ENCODE measurements around the gene TNIP1.

Gene TNIP1, protein sequence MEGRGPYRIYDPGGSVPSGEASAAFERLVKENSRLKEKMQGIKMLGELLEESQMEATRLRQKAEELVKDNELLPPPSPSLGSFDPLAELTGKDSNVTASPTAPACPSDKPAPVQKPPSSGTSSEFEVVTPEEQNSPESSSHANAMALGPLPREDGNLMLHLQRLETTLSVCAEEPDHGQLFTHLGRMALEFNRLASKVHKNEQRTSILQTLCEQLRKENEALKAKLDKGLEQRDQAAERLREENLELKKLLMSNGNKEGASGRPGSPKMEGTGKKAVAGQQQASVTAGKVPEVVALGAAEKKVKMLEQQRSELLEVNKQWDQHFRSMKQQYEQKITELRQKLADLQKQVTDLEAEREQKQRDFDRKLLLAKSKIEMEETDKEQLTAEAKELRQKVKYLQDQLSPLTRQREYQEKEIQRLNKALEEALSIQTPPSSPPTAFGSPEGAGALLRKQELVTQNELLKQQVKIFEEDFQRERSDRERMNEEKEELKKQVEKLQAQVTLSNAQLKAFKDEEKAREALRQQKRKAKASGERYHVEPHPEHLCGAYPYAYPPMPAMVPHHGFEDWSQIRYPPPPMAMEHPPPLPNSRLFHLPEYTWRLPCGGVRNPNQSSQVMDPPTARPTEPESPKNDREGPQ

DNA sequence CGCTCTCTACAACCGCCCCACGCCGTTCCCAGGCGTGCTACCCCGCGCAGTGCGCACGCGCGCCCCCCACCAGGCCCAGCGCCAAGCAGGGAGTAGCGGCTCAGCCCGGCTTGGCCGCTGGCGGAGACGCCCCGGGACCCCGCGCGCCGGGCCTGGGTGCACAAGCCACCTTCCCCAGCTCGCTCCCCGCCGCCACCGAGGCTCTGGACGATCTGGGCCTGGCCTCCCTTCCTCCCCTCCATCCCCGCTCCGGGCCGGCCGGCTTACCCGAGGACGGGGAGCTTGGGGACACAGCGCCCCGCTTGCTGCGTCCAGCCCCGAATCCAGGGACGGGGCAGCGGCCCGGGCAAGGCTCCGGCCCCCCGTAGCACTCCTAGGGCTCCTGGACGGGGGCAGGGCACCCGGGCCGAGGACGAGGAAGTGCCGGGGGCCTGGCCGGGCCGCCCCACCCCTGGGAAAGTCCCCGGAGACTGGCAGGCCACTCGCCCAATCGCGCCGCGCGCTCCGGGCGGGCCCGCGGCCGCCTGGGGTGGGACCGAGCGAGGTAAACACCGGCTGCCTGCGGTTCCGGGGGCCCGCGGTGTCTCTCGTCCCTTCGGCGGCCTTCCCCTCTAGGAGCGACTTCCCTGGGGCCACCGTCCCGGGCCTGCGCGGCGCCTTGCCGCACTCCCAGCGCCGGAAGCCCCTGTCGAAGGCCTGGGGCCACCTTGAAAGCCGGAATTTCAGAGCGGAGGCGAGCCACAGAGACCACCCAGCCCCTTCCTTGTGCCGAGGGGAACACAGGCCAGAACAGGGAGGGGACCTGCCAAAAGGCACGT, at the start of gene TNIP1:
Gene TNIP1 (minus strand): TSS at position 422 of the 818 bp plus-strand sequence. CDS start 15,939 bp downstream, outside the sequence.
- peak within 1 kb of the TSS; percentile 79 for H3K4me3 ChIP-seq (replicated peaks; ENCODE audit: low read depth, low read length)
- TF ChIP-seq, protein P1, sequence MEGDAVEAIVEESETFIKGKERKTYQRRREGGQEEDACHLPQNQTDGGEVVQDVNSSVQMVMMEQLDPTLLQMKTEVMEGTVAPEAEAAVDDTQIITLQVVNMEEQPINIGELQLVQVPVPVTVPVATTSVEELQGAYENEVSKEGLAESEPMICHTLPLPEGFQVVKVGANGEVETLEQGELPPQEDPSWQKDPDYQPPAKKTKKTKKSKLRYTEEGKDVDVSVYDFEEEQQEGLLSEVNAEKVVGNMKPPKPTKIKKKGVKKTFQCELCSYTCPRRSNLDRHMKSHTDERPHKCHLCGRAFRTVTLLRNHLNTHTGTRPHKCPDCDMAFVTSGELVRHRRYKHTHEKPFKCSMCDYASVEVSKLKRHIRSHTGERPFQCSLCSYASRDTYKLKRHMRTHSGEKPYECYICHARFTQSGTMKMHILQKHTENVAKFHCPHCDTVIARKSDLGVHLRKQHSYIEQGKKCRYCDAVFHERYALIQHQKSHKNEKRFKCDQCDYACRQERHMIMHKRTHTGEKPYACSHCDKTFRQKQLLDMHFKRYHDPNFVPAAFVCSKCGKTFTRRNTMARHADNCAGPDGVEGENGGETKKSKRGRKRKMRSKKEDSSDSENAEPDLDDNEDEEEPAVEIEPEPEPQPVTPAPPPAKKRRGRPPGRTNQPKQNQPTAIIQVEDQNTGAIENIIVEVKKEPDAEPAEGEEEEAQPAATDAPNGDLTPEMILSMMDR (IDR thresholded peaks at IDR 0.05; ENCODE audit: low read length, missing control alignments) = no peak
- DNase-seq (ENCODE audit: low read depth) = peak; percentile 90

DNA sequence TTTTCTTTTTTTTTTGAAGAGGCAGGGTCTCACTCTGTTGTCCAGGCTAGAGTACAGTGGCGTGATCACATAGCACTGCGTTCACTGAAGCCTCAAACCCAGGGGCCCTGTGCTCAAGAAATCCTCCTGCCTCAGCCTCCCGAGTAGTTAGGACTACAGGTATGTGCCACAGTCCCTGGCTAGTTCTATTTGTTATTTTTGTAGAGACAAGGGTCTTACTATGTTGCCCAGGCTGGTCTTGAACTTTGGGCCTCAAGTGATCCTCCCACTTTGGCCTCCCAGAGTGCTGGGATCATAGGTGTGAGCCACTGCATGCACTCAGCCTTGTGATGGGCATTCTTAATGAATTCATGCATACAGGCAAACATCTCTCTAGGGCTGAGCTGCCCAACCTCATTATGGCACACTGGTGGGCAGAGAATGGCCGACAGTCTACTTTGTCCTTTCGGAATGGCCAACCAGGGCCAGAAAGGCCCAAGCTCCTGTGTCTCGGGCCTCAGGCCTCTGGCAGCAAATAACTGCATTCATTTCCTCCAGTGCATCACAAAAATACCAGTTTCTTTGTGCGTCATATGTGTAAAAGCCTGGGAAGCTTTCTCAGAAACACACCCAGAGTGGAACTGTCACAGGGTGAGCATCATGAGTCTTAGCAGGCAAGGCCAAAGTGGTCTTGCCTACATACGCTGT, 49.5 kb upstream of the TNIP1 start:
- TF ChIP-seq, protein P1 (IDR thresholded peaks at IDR 0.05; ENCODE audit: low read length, missing control alignments) = no peak
- H3K4me3 ChIP-seq (replicated peaks; ENCODE audit: low read depth, low read length) = no peak overlapping the region
- DNase-seq (ENCODE audit: low read depth) = no peak

DNA sequence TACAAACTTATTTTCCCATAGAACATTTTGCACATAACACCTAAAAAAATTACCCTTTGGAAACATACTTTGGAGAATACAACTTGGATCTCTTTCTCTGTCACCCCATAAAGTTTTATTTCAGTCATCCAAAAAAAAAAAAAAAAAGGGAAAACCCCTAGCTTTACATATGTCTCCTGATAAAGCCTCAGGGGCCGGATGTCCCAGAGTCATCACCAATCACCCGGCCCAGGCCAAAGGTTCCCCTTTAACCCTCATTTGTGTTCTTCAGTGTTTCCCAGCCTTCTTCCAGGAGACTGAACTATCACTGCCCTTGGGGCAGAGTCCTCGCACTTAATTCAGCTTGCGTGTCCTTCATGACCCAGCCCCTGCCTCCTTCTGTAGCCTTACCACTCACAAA, 48.0 kb upstream of the TNIP1 start:
- no peak for DNase-seq (ENCODE audit: low read depth)
- no peak overlapping the region for H3K4me3 ChIP-seq (replicated peaks; ENCODE audit: low read depth, low read length)
- TF ChIP-seq, protein P1 (IDR thresholded peaks at IDR 0.05; ENCODE audit: low read length, missing control alignments) = no peak

DNA sequence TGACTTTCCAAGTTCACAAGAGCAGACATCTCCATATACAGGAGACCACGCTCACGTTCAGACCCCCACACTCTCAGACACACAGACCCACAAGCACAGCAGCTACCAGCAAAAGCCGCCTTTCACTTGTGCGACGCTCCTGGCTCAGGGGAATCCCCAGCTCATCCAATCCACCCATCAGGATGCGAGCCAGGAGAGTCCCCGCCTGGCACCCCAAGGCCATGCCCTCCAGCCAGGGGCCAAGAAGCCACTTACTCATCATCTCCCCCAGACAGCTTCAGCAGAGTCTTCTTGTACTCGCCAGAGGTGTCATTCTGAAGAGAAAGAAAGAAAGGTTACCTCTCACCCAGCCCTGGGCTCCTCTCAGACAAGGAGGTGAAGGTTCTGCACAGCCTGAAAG, 47.1 kb upstream of the TNIP1 start:
- DNase-seq (ENCODE audit: low read depth) = no peak
- TF ChIP-seq, protein P1 (IDR thresholded peaks at IDR 0.05; ENCODE audit: low read length, missing control alignments) = no peak
- no peak overlapping the region for H3K4me3 ChIP-seq (replicated peaks; ENCODE audit: low read depth, low read length)

DNA sequence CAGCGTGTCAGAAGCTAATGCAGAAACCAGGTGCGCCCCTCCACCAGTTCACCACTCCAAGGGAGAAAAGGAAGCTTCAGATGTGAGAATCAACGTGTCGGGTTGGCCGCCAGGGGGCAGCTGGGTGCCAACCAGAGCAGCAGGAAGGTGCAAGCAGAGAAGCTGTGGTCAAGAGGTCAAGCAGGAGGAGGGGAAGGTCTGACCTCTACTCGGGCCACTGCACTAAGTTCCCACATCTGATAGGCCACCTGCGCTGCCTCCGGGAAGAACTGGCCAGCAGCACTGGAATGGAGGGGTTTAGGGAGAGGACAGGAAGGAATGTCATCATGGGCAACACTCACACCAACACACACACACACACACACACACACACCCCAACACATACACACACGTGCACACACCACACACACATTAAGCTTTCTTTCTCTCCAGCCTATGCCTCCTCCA, 45.4 kb upstream of the TNIP1 start:
- H3K4me3 ChIP-seq (replicated peaks; ENCODE audit: low read depth, low read length) = no peak overlapping the region
- TF ChIP-seq, protein P1 (IDR thresholded peaks at IDR 0.05; ENCODE audit: low read length, missing control alignments) = peak; percentile 83
- peak; percentile 69 for DNase-seq (ENCODE audit: low read depth)

DNA sequence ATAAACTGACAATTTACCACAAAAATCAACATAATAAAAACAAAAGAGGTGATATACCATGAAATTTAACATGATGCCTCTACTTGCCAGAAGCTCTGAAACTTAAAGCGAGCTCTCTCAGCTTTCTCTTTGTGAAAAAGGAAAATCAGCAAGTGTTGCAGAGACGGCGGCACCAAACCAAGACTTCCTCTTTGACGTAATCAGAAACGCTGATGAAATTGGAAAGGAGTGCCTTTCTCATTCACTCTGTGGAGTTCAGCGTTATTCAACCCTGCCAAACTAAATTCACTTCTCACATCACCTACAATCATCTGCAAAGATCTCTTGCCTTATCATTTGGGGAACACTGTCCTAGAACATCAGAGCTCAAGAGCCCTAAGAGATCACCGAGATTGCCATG, 44.6 kb upstream of the TNIP1 start:
- no peak for DNase-seq (ENCODE audit: low read depth)
- TF ChIP-seq, protein P1 (IDR thresholded peaks at IDR 0.05; ENCODE audit: low read length, missing control alignments) = no peak
- H3K4me3 ChIP-seq (replicated peaks; ENCODE audit: low read depth, low read length) = no peak overlapping the region

Measured in fibroblast of pulmonary artery (primary cell).